ENCODE data around the gene APC2.

DNA sequence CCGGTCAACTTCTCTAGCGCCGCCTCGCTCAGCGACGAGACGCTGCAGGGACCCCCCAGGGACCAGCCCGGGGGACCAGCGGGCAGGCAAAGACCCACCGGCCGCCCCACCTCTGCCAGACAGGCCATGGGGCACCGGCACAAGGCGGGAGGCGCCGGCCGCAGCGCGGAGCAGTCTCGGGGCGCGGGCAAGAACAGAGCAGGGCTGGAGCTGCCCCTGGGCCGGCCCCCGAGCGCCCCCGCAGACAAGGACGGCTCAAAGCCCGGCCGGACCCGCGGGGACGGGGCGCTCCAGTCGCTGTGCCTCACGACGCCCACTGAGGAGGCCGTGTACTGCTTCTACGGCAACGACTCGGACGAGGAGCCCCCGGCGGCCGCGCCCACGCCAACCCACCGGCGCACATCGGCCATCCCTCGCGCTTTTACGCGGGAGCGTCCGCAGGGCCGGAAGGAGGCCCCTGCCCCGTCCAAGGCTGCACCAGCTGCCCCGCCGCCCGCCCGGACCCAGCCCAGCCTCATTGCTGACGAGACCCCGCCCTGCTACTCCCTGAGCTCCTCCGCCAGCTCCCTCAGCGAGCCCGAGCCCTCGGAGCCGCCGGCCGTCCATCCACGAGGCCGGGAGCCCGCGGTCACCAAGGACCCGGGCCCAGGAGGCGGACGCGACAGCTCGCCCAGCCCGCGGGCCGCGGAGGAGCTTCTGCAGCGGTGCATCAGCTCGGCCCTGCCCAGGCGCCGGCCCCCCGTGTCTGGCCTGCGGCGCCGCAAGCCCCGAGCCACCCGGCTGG is 17.8 kb downstream of the APC2 start:
- no peak for TF ChIP-seq POLR2AphosphoS5 (IDR thresholded peaks at IDR 0.05; ENCODE audit: insufficient read depth in 1 of 2, low read depth in 1 of 2)
- TF ChIP-seq, protein P1, sequence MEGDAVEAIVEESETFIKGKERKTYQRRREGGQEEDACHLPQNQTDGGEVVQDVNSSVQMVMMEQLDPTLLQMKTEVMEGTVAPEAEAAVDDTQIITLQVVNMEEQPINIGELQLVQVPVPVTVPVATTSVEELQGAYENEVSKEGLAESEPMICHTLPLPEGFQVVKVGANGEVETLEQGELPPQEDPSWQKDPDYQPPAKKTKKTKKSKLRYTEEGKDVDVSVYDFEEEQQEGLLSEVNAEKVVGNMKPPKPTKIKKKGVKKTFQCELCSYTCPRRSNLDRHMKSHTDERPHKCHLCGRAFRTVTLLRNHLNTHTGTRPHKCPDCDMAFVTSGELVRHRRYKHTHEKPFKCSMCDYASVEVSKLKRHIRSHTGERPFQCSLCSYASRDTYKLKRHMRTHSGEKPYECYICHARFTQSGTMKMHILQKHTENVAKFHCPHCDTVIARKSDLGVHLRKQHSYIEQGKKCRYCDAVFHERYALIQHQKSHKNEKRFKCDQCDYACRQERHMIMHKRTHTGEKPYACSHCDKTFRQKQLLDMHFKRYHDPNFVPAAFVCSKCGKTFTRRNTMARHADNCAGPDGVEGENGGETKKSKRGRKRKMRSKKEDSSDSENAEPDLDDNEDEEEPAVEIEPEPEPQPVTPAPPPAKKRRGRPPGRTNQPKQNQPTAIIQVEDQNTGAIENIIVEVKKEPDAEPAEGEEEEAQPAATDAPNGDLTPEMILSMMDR (IDR thresholded peaks at IDR 0.05) = no peak
